Mesendoderm (in vitro differentiated cells): ENCODE measurements around the gene SLX4.

Source experiments
- DNase-seq: peaks from one replicate; pipeline ENCODE4 v3.0.0; 2013
- H2AK5ac ChIP-seq: 2 replicates; pipeline ENCODE4 v1.6.1; 2013; ENCODE audit warnings: low read length, inconsistent platforms
- H2BK120ac ChIP-seq: 2 replicates; pipeline ENCODE4 v1.6.1; 2013; ENCODE audit warnings: low read depth, mild to moderate bottlenecking, low read length, moderate library complexity, mixed read lengths
- H2BK15ac ChIP-seq: replicated peaks from 2 replicates; pipeline ENCODE4 v1.6.1; 2013; ENCODE audit warnings: low read depth, mild to moderate bottlenecking, moderate library complexity
- H2BK5ac ChIP-seq: 2 replicates; pipeline ENCODE4 v1.6.1; 2013; ENCODE audit warnings: low read length, inconsistent platforms
- H3K18ac ChIP-seq: 2 replicates; pipeline ENCODE4 v1.6.1; 2013; ENCODE audit warnings: mild to moderate bottlenecking, low read length, mixed read lengths
- H3K23ac ChIP-seq: one replicate; pipeline ENCODE4 v1.6.1; 2013; ENCODE audit warnings: low read length
- H3K27ac ChIP-seq: 2 replicates; pipeline ENCODE4 v1.5.1; 2013; ENCODE audit warnings: low read depth, mild to moderate bottlenecking, inconsistent platforms, low read length, moderate library complexity
- H3K27me3 ChIP-seq: 2 replicates; pipeline ENCODE4 v1.6.1; 2013; ENCODE audit warnings: low read length, control low read depth, mild to moderate bottlenecking, inconsistent platforms; ENCODE audit not compliant: insufficient read depth, poor library complexity
- H3K36me3 ChIP-seq: 2 replicates; pipeline ENCODE4 v1.6.1; 2013; ENCODE audit warnings: low read length, inconsistent platforms; ENCODE audit not compliant: control insufficient read depth, insufficient read depth
- H3K4ac ChIP-seq: one replicate; pipeline ENCODE4 v1.6.1; 2013; ENCODE audit warnings: low read depth, mild to moderate bottlenecking, low read length, moderate library complexity
- H3K4me1 ChIP-seq: 2 replicates; pipeline ENCODE4 v1.6.1; 2013; ENCODE audit warnings: low read depth, low read length, inconsistent platforms; ENCODE audit not compliant: control insufficient read depth
- H3K4me2 ChIP-seq: 2 replicates; pipeline ENCODE4 v1.6.1; 2013; ENCODE audit warnings: low read length
- H3K4me3 ChIP-seq: 2 replicates; pipeline ENCODE4 v1.5.1; 2013; ENCODE audit warnings: mild to moderate bottlenecking, low read length
- H3K56ac ChIP-seq: one replicate; pipeline ENCODE4 v1.6.1; 2013; ENCODE audit warnings: low read length
- H3K79me1 ChIP-seq: 2 replicates; pipeline ENCODE4 v1.6.1; 2013; ENCODE audit warnings: low read length, inconsistent platforms
- H3K79me2 ChIP-seq: 2 replicates; pipeline ENCODE4 v1.6.1; 2013; ENCODE audit warnings: mild to moderate bottlenecking, low read length; ENCODE audit not compliant: control insufficient read depth, insufficient read depth
- H3K9ac ChIP-seq: 2 replicates; pipeline ENCODE4 v1.6.1; 2013; ENCODE audit warnings: low read length, inconsistent platforms
- H4K5ac ChIP-seq: one replicate; pipeline ENCODE4 v1.6.1; 2013; ENCODE audit warnings: low read length
- H4K8ac ChIP-seq: one replicate; pipeline ENCODE4 v1.6.1; 2013; ENCODE audit warnings: low read depth, mild to moderate bottlenecking, control low read depth, low read length, moderate library complexity
- WGBS: extraction: QIAGEN DNeasy Blood & Tissue Kit; methylation state at CpG from one replicate; pipeline ENCODE4 v1.1.7; 2013; ENCODE audit warnings: low lambda C conversion rate, missing lambda C conversion rate; ENCODE audit not compliant: insufficient coverage; ENCODE audit errors: extremely low coverage; 5-methylcytosine and 5-hydroxymethylcytosine counted together

The SLX4 gene

GRCh38 chr16:3650631-3651265 lies 39.3 kb upstream of the SLX4 start:
- Histone ChIP-seq H4K8ac (no peak overlapping the region), H3K4me3 (no peak overlapping the region), H2AK5ac (no peak overlapping the region), H4K5ac (no peak overlapping the region), H3K9ac (no peak overlapping the region), H3K4me2 (no peak overlapping the region), H3K4ac (no peak overlapping the region), H3K56ac (no peak overlapping the region), H2BK15ac (no peak overlapping the region), H3K27me3 (no peaks in the 10 kb centered on the region), H3K23ac (no peak overlapping the region), H2BK120ac (no peak overlapping the region), H3K4me1 (peaks cover under 1% of the 10 kb centered on the region), H3K27ac (no peak overlapping the region), H3K18ac (no peak overlapping the region), H3K79me2 (no peaks in the 10 kb centered on the region), H3K79me1 (no peaks in the 10 kb centered on the region), H2BK5ac (no peak overlapping the region), H3K36me3 (no peaks in the 10 kb centered on the region)
- no CpG with 5 or more reads among the region's 13 CpGs for WGBS
- DNase-seq: no peak

GRCh38 chr16:3646348-3646920 lies 35.0 kb upstream of the SLX4 start:
- no peak overlapping the region for H2BK120ac ChIP-seq
- no peak overlapping the region for H4K8ac ChIP-seq
- H3K4ac ChIP-seq: no peak overlapping the region
- no peaks in the 10 kb centered on the region for H3K79me2 ChIP-seq
- H3K4me3 ChIP-seq: no peak overlapping the region
- H2BK5ac ChIP-seq: no peak overlapping the region
- H3K18ac ChIP-seq: no peak overlapping the region
- H3K23ac ChIP-seq: no peak overlapping the region
- H3K36me3 ChIP-seq: no peaks in the 10 kb centered on the region
- no peaks in the 10 kb centered on the region for H3K79me1 ChIP-seq
- WGBS: no CpG with 5 or more reads among the region's 15 CpGs
- peak; percentile 16 for DNase-seq
- no peak overlapping the region for H4K5ac ChIP-seq
- no peak overlapping the region for H2BK15ac ChIP-seq
- H3K56ac ChIP-seq: no peak overlapping the region
- no peak overlapping the region for H3K4me2 ChIP-seq
- no peak overlapping the region for H3K27ac ChIP-seq
- H3K9ac ChIP-seq: no peak overlapping the region
- no peak overlapping the region for H2AK5ac ChIP-seq
- no peaks in the 10 kb centered on the region for H3K27me3 ChIP-seq
- H3K4me1 ChIP-seq: peaks cover 8% of the 10 kb centered on the region

- Histone ChIP-seq H2BK120ac (no peak overlapping the region), H3K27ac (no peak overlapping the region), H2BK5ac (no peak overlapping the region), H3K27me3 (no peaks in the 10 kb centered on the region), H3K4me1 (peaks cover 8% of the 10 kb centered on the region), H3K23ac (no peak overlapping the region), H4K5ac (no peak overlapping the region), H2AK5ac (no peak overlapping the region), H3K79me2 (no peaks in the 10 kb centered on the region), H3K4me3 (no peak overlapping the region), H3K4ac (no peak overlapping the region), H2BK15ac (no peak overlapping the region), H3K9ac (peak overlapping the region; percentile 33), H4K8ac (no peak overlapping the region), H3K18ac (no peak overlapping the region), H3K36me3 (no peaks in the 10 kb centered on the region), H3K79me1 (no peaks in the 10 kb centered on the region), H3K56ac (peak overlapping the region; percentile 58), H3K4me2 (no peak overlapping the region)
- WGBS: no CpG with 5 or more reads among the region's 19 CpGs
- peak; percentile 78 for DNase-seq
Measured at GRCh38 chr16:3645504-3646347, 34.3 kb upstream of the SLX4 start.

- no peak overlapping the region for H3K4me3 ChIP-seq
- H3K27ac ChIP-seq: no peak overlapping the region
- no peak overlapping the region for H2BK120ac ChIP-seq
- peaks cover 8% of the 10 kb centered on the region for H3K4me1 ChIP-seq
- H3K56ac ChIP-seq: peak overlapping the region; percentile 58
- no peaks in the 10 kb centered on the region for H3K27me3 ChIP-seq
- no peak overlapping the region for H3K18ac ChIP-seq
- H3K79me1 ChIP-seq: no peaks in the 10 kb centered on the region
- H4K5ac ChIP-seq: no peak overlapping the region
- H3K36me3 ChIP-seq: no peaks in the 10 kb centered on the region
- H2BK15ac ChIP-seq: no peak overlapping the region
- H3K79me2 ChIP-seq: no peaks in the 10 kb centered on the region
- H2BK5ac ChIP-seq: no peak overlapping the region
- no peak overlapping the region for H3K4ac ChIP-seq
- H2AK5ac ChIP-seq: no peak overlapping the region
- no peak for DNase-seq
- H4K8ac ChIP-seq: no peak overlapping the region
- peak overlapping the region; percentile 33 for H3K9ac ChIP-seq
- no peak overlapping the region for H3K4me2 ChIP-seq
- H3K23ac ChIP-seq: no peak overlapping the region
- no CpG with 5 or more reads among the region's 6 CpGs for WGBS
Measured at GRCh38 chr16:3645108-3645503, 33.7 kb upstream of the SLX4 start.

- no peak overlapping the region for H4K8ac ChIP-seq
- DNase-seq: no peak
- no peak overlapping the region for H4K5ac ChIP-seq
- WGBS: no CpG with 5 or more reads among the region's 14 CpGs
- H3K56ac ChIP-seq: no peak overlapping the region
- no peak overlapping the region for H3K4me2 ChIP-seq
- no peaks in the 10 kb centered on the region for H3K79me2 ChIP-seq
- H3K18ac ChIP-seq: no peak overlapping the region
- no peaks in the 10 kb centered on the region for H3K36me3 ChIP-seq
- H3K27ac ChIP-seq: no peak overlapping the region
- H3K4ac ChIP-seq: no peak overlapping the region
- no peak overlapping the region for H2AK5ac ChIP-seq
- no peak overlapping the region for H3K4me3 ChIP-seq
- H2BK15ac ChIP-seq: no peak overlapping the region
- H3K27me3 ChIP-seq: no peaks in the 10 kb centered on the region
- no peak overlapping the region for H3K23ac ChIP-seq
- H3K9ac ChIP-seq: no peak overlapping the region
- H2BK5ac ChIP-seq: no peak overlapping the region
- H2BK120ac ChIP-seq: no peak overlapping the region
- H3K4me1 ChIP-seq: peaks cover 8% of the 10 kb centered on the region
- peaks cover 2% of the 10 kb centered on the region for H3K79me1 ChIP-seq
Measured at GRCh38 chr16:3643095-3643730, 31.8 kb upstream of the SLX4 start.
